HK-2 (cell line): Measurements from ENCODE around the gene RECK.
"Not testable (repeated sequence)": the region's sequence is repeated elsewhere in the genome, so short reads cannot be mapped to it uniquely, and the experiment has no call there.

Source experiments
- DNase-seq: peaks from one replicate; pipeline ENCODE4 v3.0.0-alpha.2; 2018; ENCODE audit not compliant: unreplicated experiment

Gene RECK

DNA sequence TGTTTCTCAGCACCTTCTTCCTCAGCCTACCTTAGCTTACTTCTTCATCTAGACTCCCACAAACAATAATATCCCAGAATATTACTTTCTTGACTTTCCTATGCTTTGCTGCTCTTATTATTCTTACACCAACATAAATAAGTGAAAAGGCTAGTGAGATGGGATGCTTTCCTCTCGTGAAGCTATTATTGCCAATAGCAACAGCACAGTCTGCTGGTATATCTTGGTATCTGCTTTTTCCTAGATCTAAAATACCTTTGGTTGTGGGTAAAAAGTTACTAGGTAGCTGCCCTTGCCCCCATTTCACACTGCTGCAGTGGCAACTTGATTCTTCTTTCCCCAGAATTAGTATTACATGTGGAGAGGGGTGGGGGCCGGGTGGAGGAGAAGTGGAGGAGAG, 73.7 kb downstream of the RECK start:
- no peak for DNase-seq

DNA sequence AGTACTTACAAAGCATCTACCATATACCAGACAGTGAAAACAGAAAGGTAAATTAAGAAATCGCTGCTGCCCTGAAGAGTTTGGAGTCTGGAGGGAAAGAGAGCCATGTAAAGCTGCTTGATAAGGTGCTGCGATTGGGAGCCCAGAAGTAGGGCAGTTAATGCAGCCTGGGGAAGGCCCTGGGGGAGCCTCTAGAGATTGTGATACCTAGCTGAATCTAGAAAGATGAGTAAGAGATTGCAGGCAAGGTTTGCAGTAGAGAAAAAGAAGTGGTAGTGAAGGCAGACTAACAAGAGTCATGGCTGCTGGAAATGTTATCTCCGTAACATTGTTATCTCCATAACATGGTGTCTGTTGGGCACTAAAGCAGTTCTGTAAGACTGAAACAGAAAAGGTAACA, 75.8 kb downstream of the RECK start:
- DNase-seq, result no peak

- DNase-seq, result no peak
Measured at GRCh38 chr9:36113999-36114398, 77.3 kb downstream of the RECK start.

DNA sequence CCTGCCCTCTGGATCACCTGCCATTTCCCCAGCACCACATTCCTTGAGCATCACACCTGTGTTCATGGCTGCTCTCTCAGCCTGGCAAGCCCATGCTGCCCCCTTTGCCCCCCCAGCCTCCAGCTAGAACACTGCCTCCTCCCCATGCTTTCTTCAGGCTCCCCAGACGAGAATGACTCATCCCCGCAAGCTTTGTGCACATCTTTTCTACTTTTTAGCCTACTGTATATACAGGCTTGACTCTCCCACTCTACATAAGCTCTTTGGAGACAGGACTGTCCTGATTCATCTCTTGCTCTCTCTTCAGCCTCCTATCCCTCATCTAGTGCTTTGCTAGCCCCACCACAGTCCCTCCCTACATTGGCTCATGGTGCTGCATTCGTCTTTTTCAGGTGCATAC, 79.9 kb downstream of the RECK start:
- no peak for DNase-seq

- no peak for DNase-seq
Measured at GRCh38 chr9:36118201-36118600, 81.5 kb downstream of the RECK start.

- no peak for DNase-seq
Measured at GRCh38 chr9:36118706-36119105, 82.0 kb downstream of the RECK start.

DNA sequence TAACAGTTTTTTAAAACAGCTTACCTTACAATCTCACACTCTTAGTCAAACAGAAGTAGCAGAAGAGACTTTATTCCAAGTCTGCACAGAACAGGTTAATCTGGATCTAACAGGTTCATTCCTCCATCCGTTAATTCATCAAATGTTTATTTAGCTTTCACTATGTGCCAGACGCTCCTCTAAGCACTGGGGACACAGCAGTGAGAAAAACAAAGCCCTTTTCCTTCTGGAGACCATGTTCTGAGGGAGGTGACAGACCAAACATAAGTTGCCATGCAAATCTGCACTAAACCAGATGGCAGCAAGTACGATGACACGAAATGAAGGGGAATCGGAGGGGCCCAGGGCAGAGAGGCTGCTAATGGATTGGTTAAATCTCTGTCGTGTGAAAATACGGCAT, 82.8 kb downstream of the RECK start:
- no peak for DNase-seq

GRCh38 chr9:36120705-36121104, 84.0 kb downstream of the RECK start:
- DNase-seq, result no peak

- DNase-seq, result no peak
Measured at GRCh38 chr9:36121971-36122370, 85.3 kb downstream of the RECK start.

GRCh38 chr9:36123515-36123914, 86.8 kb downstream of the RECK start:
- no peak for DNase-seq

GRCh38 chr9:36125062-36125855, 88.5 kb downstream of the RECK start:
- no peak for DNase-seq

DNA sequence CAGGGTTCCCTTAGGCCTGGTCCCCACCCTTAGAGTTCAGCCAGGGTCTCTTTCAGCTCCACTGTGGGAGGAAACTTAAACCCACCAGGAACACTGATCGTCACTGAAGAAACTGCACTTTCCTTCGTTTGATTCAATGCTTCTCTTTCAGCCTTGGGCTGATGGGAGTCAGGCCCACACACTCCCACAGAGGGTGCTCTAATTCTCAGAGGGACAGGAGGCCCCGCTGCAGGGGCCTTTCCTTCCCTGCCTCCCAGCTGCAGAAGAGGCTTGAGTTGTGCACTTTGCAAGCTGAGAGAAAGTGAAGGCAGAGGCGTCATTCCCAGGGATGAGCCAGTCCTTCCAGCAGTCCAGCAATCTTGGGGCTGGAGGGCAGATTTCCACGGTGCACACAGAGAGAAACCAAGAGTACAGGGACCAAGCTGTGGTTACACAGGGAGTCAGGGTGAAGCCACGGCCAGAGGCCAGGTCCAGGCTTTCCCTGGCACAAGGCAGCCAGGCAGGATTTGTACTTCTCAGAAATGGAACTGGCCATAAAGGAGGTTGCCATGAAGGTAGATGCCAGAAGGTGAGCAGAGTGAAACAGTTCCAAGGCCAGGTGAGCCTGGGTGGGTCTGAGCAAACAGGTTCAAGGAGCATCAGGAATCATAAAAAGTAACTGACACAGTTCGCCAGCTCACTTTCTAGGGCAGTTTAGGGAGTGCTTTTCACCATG, 89.5 kb downstream of the RECK start:
- DNase-seq, result no peak

- DNase-seq, result no peak
Measured at GRCh38 chr9:36127652-36128244, 91.0 kb downstream of the RECK start.

DNA sequence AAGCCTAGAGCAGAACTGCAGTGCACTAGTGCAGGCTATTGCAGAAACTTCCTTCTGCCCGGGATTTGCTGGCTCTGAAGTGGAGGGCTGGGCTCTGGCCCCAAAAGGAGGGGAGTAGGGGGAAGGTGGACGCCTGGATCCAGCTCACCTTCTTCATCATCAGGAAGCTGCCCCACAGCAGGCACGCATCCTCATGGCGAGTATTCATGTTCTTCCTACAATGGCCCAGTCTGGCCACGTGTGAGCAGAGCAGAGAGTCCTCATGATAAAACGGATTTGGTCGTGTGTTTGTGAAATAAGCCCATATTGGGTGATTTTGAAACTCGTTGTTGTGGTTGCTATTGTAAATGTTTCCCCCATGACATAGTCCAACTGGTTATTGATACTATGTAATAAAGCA, 91.6 kb downstream of the RECK start:
- no peak for DNase-seq

DNA sequence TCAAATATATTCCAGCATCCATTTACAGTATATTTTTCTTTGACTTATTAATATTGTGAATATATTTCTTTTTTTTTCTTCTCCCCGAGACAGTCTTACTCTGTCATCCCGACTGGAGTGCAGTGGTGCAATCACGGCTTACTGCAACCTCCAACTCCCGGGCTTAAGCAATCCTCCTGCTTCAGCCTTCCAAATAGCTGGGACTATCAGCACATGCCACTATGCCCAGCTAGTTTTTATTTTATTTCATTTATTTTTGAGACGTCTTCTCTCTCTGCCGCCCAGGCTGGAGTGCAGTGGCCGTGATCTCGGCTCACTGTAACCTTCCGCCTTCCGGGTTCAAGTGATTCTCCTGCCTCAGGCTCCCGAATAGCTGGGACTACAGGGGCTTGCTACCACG, 92.4 kb downstream of the RECK start:
- no peak for DNase-seq

DNA sequence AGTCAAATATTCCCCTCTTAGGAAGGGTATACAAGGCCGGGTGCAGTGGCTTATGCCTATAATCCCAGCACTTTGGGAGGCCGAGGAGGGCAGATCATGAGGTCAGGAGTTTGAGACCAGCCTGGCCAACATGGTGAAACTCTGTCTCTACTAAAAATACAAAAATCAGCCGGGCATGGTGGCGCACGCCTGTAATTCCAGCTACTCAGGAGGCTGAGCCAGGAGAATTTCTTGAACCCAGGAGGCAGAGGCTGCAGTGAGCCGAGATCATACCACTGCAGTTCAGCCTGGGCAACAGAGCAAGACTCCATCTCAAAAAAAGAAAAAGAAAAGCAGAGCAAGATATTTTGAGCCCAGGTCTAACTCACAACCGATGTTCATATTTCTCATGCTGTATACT, 95.0 kb downstream of the RECK start:
- DNase-seq, result not testable (repeated sequence)

- no peak for DNase-seq
Measured at GRCh38 chr9:36132086-36132485, 95.4 kb downstream of the RECK start.

GRCh38 chr9:36134761-36135505, 98.2 kb downstream of the RECK start:
- no peak for DNase-seq

- DNase-seq, result no peak
Measured at GRCh38 chr9:36135741-36136271, 99.1 kb downstream of the RECK start.

- peak; percentile 58 for DNase-seq
Measured at GRCh38 chr9:36136272-36136893, 99.7 kb downstream of the RECK start, which contains the start of gene GLIPR2. TSS of gene GLIPR2 (plus strand) at chr9:36136733. CDS start at chr9:36136779, 46 bp downstream.

DNA sequence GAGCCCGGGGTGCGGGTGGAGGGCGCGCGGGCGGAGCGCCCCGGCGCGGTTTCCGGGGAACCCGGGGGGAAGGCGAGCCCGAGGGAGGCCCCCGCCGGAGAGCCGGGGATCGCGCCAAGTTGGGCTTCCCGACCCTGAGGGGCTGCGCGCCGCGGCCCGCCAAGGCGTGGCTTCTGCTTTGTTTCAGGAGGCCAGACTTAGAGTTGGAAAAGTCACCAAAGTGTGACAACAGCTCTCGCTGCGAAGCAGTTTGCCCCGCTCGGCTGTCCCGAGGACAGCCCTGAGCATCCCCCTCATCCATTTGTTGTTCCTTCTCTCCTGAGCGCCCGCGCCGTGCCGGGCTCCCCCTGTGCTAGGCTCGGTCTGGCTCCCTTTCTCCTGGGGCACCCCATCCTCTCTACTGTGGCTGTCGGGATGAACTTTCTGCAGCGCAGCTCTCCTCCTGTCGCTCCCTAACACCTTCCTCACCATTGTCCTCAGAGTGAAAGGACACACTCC, 100.2 kb downstream of the RECK start:
- no peak for DNase-seq
